Fibroblast of the aortic adventitia (primary cell): Measurements from ENCODE around the gene STK4. TPM values are rescaled to one million over a fixed set of nuclear protein-coding genes. Genes with fewer than 3 reads are reported as not detected.

ENCODE experiments used
- DNase-seq: peaks from one replicate; pipeline ENCODE4 v3.0.0-alpha.2; 2010; ENCODE audit warnings: low read depth
- H3K4me3 ChIP-seq: 2 replicates; pipeline ENCODE4 v1.5.1; 2011; ENCODE audit warnings: low read depth, mild to moderate bottlenecking, control low read depth, low read length, moderate library complexity
- total RNA-seq: library from RNA; depleted of rRNA; stranded (reverse); fragments of >200 nt; gene quantifications from 2 replicates; pipeline ENCODE4 v1.2.3, GENCODE V29; 2012; ENCODE audit warnings: low replicate concordance
- TF ChIP-seq, protein P1 (sequence below): IDR thresholded peaks from 2 replicates; pipeline ENCODE4 v1.5.1; 2011; ENCODE audit warnings: mild to moderate bottlenecking, low read length, control low read depth, inconsistent platforms; ENCODE audit not compliant: insufficient read depth

The STK4 gene
- total RNA-seq, 1 donor: 41.6 TPM

GRCh38 chr20:45066372-45066771 lies 100.1 kb downstream of the STK4 start:
- TF ChIP-seq, protein P1, sequence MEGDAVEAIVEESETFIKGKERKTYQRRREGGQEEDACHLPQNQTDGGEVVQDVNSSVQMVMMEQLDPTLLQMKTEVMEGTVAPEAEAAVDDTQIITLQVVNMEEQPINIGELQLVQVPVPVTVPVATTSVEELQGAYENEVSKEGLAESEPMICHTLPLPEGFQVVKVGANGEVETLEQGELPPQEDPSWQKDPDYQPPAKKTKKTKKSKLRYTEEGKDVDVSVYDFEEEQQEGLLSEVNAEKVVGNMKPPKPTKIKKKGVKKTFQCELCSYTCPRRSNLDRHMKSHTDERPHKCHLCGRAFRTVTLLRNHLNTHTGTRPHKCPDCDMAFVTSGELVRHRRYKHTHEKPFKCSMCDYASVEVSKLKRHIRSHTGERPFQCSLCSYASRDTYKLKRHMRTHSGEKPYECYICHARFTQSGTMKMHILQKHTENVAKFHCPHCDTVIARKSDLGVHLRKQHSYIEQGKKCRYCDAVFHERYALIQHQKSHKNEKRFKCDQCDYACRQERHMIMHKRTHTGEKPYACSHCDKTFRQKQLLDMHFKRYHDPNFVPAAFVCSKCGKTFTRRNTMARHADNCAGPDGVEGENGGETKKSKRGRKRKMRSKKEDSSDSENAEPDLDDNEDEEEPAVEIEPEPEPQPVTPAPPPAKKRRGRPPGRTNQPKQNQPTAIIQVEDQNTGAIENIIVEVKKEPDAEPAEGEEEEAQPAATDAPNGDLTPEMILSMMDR: no peak
- DNase-seq: no peak
- H3K4me3 ChIP-seq: no peak overlapping the region

GRCh38 chr20:45067087-45067486 lies 100.8 kb downstream of the STK4 start:
- H3K4me3 ChIP-seq: no peak overlapping the region
- TF ChIP-seq, protein P1: no peak
- no peak for DNase-seq

- DNase-seq: no peak
- TF ChIP-seq, protein P1: no peak
- H3K4me3 ChIP-seq: no peak overlapping the region
These were observed 101.2 kb downstream of the STK4 start for GRCh38 chr20:45067558-45067957.

- TF ChIP-seq, protein P1: no peak
- peak; percentile 29 for DNase-seq
- H3K4me3 ChIP-seq: no peak overlapping the region
These were observed 102.9 kb downstream of the STK4 start for GRCh38 chr20:45069261-45069660.

DNA sequence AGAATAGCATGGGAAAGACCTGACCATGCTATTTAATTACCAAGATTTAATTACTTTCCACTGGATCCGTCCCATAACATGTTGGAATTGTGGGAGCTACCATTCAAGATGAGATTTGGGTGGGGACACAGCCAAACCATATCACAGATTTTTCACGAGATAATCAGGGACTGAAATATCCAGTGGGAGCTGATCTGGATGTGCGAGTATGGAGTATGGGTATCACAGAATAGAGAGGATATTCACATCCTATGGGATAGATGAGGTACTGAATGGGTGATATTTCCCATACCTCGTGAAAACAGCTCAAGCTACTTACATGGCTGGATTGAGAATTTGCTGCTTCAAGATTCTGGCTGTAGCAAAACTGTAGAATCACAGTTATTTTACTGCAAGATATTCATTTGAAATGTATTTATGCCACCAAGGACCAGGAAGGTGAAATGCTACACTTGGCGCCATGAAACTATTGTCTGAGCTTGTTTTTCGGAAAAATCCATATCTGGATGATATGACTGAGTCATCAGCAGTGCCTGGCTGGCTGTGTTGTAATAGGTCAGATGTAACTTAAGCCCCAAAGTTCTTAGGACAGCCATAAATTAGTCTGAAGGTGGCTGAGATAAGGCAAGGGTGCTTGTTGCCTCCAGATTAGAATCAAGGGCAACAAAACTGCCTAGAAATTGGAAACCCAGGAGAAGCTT lies 104.8 kb downstream of the STK4 start:
- TF ChIP-seq, protein P1: no peak
- peak; percentile 49 for DNase-seq
- no peak overlapping the region for H3K4me3 ChIP-seq

DNA sequence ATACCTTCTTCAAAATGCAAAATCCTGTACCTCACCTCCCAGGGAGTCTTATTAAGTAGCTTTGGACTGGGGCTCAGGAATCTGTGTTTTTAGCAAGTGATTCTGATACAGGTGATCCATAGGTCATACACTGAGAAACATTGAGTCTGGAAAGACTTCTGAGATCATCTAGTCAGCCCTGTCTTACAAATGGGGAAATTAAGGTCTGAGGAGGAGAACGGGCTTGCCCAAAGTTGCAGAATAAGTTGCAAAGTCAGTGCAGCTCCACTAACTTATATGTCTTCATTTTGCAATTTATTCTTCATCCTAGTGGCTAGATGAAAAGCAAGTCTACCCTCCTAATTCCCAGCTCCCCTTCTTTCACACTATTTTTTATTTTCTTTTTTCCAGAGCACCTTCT lies 105.8 kb downstream of the STK4 start:
- no peak for DNase-seq
- TF ChIP-seq, protein P1: no peak
- H3K4me3 ChIP-seq: no peak overlapping the region

DNA sequence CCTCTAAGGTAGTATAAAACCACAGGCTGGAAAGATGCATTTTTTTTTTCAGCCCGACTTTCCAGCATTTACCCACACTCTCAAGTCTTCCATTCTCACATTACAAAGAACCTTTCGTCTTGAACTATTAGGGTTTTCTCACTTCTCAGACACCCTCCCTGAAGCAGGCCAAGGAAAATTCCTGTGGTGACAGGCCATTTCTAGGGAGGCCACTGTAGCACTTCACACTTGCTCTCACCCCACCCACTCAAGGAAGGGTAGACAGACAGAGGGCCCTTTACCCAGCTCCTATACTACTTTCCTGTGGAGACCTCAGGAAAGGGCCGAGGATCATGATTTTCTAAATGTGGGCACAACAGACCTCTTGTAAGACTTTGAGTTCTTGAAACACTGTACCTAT lies 106.9 kb downstream of the STK4 start:
- TF ChIP-seq, protein P1: no peak
- DNase-seq: no peak
- no peak overlapping the region for H3K4me3 ChIP-seq
